RWPE1 (cell line): Measurements from ENCODE around the gene MFAP3L.
"Not testable (repeated sequence)": the region's sequence is repeated elsewhere in the genome, so short reads cannot be mapped to it uniquely, and the experiment has no call there.

Source experiments
- CTCF ChIA-PET: fragments of 350-600 bp; sonication (Branson Sonifier 250); formaldehyde crosslinking; extraction: SDS; loops from one replicate; lab custom pipeline; 2021; lab: Yijun Ruan, JAX
- POLR2A ChIA-PET: fragments of 400-600 bp; formaldehyde crosslinking; extraction: SDS; loops from one replicate; lab custom pipeline; 2020; ENCODE audit warnings: antibody characterized with exemption; ENCODE audit not compliant: low non-redundant PET; lab: Yijun Ruan, JAX
- DNase-seq: peaks from one replicate; pipeline ENCODE4 v3.0.0; 2012; ENCODE audit warnings: low spot score
- H3K27ac ChIP-seq: fragments of 450-650 bp; 2 replicates; pipeline ENCODE4 v1.5.1; 2017
- TF ChIP-seq, protein P1 (sequence below): fragments of 450-650 bp; conservative IDR thresholded peaks from 2 replicates; pipeline ENCODE4 v1.5.1; 2017; ENCODE audit warnings: low read depth, mild to moderate bottlenecking

MFAP3L gene

DNA sequence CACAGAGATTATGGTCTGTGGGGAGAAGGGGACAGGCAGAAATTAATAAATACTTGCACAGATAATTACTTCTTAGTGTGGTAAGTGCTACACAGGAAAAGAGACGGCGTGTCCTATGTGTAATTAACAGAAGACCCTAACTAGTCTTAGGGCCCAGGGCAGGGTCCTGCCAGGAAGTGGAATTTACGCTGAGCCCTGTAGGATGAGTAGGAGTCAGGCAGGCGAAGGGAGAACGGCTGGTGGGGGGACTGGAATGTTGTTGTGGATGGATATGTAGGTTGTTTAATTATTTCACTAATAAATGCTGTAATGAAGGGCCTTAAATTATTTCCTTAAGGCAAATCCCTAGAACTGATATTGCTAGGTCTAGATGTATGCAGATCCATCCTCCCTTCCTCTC is 26.7 kb upstream of the MFAP3L start:
- ChIA-PET POLR2A (no interaction called here), CTCF (no interaction called here)
- TF ChIP-seq, protein P1, sequence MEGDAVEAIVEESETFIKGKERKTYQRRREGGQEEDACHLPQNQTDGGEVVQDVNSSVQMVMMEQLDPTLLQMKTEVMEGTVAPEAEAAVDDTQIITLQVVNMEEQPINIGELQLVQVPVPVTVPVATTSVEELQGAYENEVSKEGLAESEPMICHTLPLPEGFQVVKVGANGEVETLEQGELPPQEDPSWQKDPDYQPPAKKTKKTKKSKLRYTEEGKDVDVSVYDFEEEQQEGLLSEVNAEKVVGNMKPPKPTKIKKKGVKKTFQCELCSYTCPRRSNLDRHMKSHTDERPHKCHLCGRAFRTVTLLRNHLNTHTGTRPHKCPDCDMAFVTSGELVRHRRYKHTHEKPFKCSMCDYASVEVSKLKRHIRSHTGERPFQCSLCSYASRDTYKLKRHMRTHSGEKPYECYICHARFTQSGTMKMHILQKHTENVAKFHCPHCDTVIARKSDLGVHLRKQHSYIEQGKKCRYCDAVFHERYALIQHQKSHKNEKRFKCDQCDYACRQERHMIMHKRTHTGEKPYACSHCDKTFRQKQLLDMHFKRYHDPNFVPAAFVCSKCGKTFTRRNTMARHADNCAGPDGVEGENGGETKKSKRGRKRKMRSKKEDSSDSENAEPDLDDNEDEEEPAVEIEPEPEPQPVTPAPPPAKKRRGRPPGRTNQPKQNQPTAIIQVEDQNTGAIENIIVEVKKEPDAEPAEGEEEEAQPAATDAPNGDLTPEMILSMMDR: no peak
- no peak overlapping the region for H3K27ac ChIP-seq
- no peak for DNase-seq

DNA sequence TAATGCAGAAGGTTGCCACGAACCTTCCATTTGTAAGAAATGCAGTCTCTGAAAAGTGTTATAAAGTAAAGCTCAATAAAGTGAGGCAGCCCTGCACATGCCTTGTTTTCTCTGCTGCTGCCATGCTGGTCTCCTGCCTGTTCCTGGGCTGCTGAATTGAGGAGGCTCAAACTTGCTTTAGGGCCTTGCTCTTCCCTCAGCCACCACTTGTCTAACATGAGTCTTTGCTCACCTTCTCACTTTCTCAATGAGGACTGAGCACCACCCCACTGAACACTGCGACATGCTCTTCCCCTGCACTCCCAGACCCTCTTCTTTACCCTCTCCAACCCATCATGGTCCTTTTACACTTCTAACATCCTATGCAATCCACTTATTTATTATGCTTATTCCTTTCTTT is 25.2 kb upstream of the MFAP3L start:
- no peak overlapping the region for H3K27ac ChIP-seq
- no peak for DNase-seq
- ChIA-PET POLR2A (no interaction called here), CTCF (interaction anchor here (0.5 to 1.0 kb wide), 2 partner anchors 241 to 1046 kb away, joined by 3 to 4 read pairs; no protein-coding TSS in a partner anchor)
- TF ChIP-seq, protein P1: no peak

DNA sequence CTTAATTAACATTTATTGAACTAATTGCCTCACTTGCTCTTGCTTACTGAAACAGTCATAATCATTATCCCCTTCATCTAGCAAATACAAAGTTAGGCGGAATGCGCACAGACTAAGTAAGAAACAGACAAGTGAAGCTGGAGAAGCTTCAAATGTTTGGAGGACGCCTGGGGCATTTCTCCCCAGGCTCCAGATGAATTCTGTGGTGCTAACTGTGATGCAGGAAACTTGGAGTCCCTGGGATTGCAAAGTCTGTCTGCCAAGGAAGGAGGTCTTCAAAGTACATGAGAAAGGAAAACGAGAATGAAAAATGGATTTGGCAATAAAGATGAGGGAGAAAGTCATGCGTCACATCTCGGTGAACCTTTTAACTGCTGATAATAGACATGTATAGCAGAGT is 23.6 kb upstream of the MFAP3L start:
- TF ChIP-seq, protein P1: no peak
- DNase-seq: no peak
- ChIA-PET CTCF (interaction anchor here (0.6 to 1.3 kb wide), 2 partner anchors 240 to 338 kb away, joined by 3 to 5 read pairs; no protein-coding TSS in a partner anchor), POLR2A (interaction anchor here (0.6 kb wide), 1 partner anchor 430 kb away, joined by 3 read pairs; no protein-coding TSS in a partner anchor)
- no peak overlapping the region for H3K27ac ChIP-seq

DNA sequence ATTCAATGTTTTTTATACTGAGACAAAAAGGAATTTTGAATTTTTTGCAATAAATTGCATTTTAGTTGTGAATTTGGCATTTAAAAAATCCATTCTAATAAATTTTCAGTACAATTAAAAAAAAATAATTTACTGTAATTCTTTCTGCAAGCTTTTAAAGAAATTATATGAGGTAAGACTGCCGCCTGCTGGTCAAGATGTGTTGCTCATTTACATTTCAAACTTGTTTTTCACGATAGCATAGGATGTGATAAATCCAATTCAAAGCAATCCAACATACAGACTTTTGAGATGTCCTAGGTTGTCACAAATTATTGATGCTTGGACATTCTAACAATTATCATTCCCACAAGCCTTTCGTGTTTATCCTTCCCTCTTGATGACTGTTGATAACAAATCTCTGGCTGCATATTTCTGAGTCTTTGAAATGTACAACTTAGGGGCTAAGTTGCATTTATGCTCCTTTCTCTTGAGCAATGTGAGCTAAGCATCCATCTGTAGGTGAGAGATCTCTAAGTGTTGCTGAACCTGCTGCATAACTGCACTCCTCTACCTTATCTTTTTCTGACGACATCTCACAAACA is 21.7 kb upstream of the MFAP3L start:
- ChIA-PET POLR2A (no interaction called here), CTCF (interaction anchor here (0.5 to 1.3 kb wide), 11 partner anchors 19 to 799 kb away, joined by 3 to 13 read pairs (median 3); partner anchors contain the start of gene MFAP3L)
- peak; percentile 18 for DNase-seq
- TF ChIP-seq, protein P1: peak; percentile 81
- H3K27ac ChIP-seq: no peak overlapping the region

DNA sequence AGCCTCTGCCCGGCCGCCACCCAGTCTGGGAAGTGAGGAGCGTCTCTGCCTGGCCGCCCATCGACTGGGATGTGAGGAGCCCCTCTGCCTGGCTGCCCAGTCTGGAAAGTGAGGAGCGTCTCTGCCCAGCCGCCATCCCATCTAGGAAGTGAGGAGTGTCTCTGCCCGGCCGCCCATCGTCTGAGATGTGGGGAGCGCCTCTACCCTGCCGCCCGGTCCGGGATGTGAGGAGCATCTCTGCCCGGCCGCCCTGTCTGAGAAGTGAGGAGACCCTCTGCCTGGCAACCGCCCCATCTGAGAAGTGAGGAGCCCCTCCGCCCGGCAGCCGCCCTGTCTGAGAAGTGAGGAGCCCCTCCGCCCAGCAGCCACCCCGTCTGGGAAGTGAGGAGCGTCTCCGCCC is 20.0 kb upstream of the MFAP3L start:
- H3K27ac ChIP-seq, POLR2A ChIA-PET, DNase-seq, CTCF ChIA-PET: not testable (repeated sequence)

DNA sequence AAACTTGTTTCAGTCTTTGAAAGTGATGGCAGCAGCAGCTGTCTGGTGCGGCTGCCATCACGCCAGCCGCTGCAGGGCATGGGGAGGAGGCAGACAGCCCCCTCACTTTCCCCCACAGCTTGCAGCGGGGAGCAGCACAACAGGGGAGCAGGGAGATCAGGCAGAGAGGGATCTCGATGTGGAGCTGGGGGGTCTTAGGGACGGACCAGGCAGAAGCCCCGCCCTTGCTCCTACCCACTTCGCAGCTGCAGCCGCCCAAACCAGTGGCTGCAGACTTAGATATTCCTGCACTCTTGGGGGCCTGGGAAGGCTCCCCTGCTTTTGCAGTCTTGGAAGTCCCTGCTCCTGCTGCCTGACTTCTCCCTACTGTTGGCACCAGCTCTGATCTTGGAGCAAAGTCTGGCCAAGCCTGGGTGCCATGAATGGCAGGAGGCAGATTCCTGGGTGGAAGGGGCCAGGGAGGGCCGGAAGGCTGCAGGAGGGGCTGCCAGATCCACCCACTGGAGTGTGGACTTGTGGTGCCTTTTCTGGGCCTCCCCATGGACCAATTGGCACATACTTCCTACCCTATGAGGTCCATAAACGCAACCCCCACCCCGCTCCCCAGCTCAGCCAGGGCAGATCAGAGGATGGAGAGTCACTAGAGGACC is 14.0 kb upstream of the MFAP3L start:
- ChIA-PET CTCF (interaction anchor here (0.6 to 1.9 kb wide), 3 partner anchors 32 to 650 kb away, joined by 3 to 8 read pairs (median 5); no protein-coding TSS in a partner anchor), POLR2A (no interaction called here)
- DNase-seq: no peak
- no peak overlapping the region for H3K27ac ChIP-seq
- TF ChIP-seq, protein P1: no peak

DNA sequence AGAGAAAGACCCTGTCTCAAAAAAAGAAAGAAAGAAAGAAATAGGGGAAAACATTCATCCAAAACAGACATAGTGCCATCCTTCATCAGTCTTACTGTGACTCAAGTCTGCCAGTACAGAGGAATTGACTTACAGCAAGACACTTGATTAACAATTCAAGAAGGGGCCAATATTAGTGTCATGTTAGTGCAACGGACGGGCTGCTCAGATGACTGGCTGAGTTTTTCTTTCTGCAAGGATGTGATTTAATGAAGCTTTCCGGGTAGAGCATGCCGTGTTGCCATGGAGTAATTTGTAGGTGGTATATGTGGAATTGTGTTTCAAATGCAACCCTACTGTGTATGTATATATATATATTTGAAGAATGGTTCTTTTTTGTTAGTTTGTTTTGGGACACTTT is 12.6 kb upstream of the MFAP3L start:
- TF ChIP-seq, protein P1: no peak
- ChIA-PET POLR2A (no interaction called here), CTCF (no interaction called here)
- DNase-seq: no peak
- no peak overlapping the region for H3K27ac ChIP-seq
